GM18868 (cell line): ENCODE data around the gene PARVB.
"Not testable (repeated sequence)": the region's sequence is repeated elsewhere in the genome, so short reads cannot be mapped to it uniquely, and the experiment has no call there.

ENCODE experiments used
- ATAC-seq: cut with Tn5 transposase; IDR thresholded peaks from one replicate; pipeline ENCODE4 v1.9.1; 2021; ENCODE audit warnings: mild to moderate bottlenecking, moderate library complexity; ENCODE audit not compliant: unreplicated experiment

Gene PARVB

GRCh38 chr22:44103735-44104480 lies 79.8 kb downstream of the PARVB start:
- ATAC-seq = no peak

GRCh38 chr22:44107340-44107739 lies 83.2 kb downstream of the PARVB start:
- ATAC-seq = no peak

- ATAC-seq = no peak
These were observed 84.0 kb downstream of the PARVB start for GRCh38 chr22:44108076-44108475.

- ATAC-seq = no peak
These were observed 84.8 kb downstream of the PARVB start for GRCh38 chr22:44108806-44109385.

DNA sequence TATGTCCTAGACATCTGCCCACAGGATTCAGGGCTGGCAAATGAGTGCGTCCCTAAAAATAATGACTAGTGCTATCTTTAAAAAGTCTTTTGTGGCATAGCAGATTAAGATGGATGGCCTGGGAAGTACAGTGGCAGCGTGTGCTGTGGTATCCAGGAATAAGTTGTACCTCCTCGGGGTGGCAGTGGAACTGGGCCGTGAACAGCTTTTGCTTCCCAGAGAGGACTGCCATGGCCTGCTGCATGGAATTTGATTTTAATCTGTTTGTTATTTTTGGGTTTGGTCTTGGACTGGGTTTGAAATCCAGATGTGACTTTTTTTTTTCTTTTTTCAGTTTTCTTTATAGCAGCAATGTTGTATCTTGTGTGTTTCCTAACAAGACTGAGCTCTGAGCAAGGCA lies 85.3 kb downstream of the PARVB start:
- no peak for ATAC-seq

DNA sequence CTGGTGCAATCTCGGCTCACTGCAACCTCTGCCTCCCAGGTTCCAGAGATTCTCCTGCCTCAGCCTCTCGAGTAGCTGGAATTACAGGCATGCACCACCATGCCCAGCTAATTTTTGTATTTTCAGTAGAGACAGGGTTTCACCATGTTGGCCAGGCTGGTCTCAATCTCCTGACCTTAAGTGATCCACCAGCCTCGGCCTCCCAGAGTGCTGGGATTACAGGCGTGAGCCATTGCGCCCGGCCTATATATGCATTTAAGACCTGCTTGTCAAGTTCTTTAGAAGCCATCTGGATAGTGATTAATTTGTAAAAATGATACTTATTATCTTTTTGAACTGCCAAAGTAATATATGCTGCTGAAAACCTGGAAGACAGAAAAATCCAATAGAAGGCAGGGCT lies 86.6 kb downstream of the PARVB start:
- ATAC-seq = not testable (repeated sequence)

DNA sequence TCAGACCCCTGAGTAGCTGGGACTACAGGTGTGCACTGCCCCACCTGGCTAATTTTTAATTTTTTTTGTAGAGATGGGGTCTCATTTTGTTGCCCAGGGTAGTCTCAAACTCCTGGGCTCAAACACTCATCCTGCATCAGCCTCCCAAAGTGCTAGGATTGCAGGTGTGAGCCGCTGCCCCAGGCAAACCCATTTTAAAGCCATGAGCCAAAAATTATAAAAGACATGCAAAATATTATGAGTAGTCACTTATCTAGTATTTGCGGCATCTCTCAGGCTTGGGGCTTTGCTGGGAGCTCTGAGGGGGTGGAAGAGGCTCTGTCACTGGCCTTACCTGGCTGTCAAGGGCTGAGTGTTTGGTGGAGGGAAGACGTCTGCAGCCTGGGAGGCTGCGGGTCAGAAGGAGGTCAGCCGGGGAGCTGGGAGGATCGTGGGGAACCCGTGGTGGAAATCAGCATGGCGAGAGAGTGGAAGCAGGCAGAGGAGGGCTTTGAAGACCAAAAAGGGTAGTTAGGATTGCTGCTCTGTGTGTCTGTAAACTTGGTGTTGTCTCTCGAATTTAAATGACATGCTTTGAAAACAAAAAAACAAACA lies 87.6 kb downstream of the PARVB start:
- no peak for ATAC-seq

DNA sequence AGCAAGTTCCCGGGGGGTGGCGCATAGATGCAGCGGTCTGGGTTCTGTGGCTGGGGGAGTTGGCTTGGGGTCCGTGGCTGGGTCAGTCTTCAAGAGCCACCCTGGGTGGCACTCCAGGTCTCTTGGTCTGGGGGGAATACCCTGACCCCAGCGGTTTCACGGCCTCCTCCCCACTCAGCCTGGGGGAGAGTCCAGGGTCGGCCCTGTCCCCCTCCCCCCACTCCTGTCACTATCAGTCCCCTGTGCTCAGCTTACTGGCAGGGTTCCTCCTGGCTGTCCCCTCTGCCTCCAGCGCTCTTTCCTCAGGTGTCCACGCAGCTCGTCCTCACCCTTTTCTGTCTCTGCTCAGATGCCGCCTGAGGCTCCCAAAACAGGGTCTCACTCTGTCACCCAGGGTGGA lies 88.1 kb downstream of the PARVB start:
- ATAC-seq = no peak

DNA sequence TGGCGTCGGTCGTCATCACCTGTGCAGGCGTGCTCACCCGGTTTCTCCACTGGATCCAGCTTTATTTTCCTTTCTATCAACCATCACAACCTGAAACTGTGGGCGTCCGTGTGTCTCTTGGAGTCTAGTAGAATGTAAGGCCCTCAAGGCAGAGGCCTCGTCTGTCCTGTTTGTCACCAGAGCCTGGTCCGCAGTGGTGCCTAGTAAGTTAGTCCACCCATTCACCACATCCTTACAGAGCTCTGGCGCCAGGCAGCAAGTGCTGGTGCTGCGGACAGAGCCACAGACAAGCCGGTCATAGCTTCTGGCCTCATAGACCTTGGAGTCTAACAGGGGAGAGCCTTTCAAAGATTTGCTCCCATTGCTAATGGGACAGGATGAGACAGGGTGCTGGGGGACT lies 92.2 kb downstream of the PARVB start:
- ATAC-seq = no peak

DNA sequence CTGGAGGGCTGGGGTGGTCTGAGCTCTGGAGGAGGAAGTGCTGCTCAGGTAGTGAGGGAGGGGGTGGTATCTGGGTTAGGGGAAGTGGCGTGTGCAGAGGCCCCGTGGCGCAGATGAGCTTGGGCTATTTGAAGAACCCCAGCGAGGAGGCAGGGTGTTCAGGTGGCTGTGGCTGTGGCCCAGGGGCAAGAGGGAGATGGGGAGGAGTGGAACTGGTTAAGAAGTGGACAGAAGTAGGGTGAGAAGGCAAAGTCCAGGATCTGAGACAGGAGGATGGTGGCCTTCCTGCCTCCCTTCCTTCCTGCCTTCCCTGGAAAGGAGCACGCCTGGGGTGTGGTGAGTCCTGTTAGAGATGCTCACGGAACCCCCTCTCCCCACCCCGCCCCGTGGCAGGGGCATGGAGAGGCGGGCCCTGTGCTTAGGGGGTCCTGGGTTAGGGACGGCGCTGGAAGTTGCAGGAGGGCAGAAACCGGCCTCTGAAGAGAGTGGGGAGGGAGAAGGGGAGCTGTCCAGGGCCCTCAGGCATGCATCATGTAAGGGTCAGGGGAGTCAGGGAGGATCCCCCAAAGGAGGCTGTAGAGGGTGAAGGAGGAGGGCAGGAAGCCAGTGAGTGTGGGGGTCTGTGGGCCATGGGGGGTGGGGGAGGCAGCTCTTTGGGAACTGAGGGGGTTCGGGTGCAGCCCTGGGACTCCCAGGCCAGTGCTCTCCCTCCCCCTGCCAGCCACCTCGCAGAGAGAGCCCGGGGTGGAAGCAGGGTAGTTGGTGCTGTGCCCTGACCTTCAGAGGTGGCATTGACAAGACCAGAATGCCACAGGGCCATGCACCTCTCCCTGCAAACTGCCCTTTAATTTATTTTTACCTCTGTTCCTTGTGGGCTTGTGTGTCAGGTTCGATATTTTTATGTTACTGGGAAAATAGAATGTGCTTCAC lies 92.9 kb downstream of the PARVB start:
- no peak for ATAC-seq

DNA sequence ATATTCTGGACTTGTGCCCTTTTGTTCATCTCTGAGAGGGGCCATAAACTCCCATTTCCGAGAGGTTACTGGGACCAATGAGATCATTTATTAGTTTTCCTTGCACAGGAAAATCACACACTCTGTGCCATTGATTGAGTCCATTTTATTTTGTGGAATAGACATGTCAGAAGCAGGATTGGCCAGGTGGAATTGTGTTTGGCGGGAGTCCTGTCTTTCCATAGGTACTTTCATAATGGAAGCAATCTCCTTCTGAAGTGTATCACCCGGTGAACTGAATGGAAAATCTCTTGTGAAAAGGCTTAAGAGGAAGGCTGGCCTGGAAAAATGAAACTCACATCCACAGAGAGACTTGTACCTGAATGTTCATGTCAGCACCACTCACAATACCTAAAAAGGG lies 93.6 kb downstream of the PARVB start:
- ATAC-seq = no peak

DNA sequence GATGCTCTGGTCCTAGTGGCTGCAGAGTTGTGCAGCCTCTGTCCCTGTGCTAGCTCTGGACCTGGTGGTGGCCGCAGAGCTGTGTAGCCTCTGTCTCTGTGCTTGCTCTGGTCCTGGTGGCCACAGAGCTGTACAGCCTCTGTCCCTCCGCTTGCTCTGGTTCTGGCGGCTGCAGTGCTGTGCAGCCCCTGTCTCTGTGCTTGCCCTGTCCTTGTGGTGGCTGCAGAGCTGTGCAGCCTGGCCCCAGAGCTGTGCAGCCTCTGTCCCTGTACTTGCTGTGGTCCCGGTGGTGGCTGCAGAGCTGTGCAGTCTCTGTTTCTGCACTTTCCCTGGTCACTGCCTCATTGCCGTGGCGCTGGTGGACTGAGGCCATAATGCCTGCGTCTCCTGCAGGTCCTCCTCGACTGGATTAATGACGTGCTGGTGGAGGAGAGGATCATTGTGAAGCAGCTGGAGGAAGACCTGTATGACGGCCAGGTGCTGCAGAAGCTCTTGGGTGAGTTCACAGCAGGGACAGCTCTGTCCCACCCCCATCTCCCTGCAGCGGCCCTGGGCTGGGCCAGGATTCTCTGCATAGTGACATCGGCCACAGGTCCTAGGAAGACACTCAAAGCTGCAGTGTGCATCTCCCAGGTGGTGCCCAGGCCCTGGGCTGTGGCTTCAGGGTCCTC lies 94.7 kb downstream of the PARVB start:
- ATAC-seq = no peak

DNA sequence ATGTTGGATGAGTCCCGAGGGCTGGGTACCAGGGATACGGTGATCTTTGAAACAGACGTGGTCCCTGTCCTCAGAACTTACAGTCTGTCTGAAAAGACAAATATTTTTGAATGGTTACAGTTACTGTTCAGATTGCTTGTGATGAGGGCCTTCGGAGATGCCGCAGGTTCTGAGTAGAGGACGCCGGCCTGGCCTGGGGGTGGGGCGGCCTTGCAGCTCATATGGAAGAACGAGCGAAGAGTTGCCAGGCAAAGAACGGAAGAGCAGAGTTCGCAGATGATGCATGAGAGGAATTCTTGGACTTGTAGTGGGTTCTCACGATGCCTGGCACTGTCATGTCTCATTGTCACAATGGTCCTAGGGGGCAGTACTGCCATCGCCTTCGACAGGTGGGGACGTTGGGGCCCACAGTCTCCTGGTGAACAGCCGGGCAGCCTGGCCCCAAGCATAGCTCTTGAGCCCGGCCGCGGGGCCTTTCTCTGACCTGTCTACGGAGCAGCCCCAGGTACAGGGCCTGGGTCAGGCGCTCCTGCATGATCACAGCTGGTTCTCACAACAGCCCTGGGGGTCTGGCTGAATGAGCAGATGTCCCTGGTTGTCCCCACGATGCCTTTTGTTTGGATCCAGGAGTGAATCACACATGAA lies 95.7 kb downstream of the PARVB start:
- ATAC-seq = no peak

DNA sequence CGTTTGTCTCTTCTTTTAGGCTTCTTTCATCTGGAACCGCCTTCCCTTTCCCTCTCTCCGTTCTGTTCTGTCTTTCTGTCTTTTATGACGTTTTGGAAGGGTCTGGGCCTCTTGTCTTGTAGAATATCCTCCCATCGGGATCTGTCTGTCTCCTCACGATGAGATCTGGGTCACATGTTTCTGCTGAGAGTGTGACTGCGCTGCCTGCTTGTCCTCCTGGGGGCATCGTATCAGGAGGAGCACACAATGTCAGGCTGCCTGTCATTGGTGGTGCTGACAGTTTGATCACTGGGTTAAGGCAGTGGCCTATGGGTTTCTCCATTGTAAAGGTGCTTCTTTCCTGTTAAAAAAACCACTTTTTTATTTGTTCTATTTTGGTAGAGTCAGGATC lies 96.2 kb downstream of the PARVB start:
- no peak for ATAC-seq

DNA sequence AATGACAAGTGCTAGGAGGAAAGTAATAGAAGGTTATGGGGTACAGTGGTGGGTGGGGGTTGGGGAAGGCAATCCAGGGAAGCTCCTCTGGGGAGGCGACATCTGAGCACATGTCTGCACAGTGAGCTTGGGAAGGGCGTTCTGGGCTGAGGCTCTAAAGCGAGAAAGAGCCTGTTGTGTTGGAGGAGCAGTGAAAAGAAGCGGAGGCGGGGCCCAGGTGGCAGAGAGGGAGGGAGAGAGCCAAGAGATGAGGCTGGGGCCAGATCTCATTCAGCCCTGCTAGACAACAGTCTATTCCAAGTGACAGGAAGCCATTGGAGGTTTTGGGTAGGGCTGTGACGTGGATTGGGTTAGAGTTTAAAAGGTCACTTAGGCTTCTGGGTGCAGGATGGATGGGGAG lies 101.3 kb downstream of the PARVB start:
- no peak for ATAC-seq

- no peak for ATAC-seq
These were observed 102.7 kb downstream of the PARVB start for GRCh38 chr22:44126807-44127206.

- ATAC-seq = no peak
These were observed 103.3 kb downstream of the PARVB start for GRCh38 chr22:44127356-44127755.

DNA sequence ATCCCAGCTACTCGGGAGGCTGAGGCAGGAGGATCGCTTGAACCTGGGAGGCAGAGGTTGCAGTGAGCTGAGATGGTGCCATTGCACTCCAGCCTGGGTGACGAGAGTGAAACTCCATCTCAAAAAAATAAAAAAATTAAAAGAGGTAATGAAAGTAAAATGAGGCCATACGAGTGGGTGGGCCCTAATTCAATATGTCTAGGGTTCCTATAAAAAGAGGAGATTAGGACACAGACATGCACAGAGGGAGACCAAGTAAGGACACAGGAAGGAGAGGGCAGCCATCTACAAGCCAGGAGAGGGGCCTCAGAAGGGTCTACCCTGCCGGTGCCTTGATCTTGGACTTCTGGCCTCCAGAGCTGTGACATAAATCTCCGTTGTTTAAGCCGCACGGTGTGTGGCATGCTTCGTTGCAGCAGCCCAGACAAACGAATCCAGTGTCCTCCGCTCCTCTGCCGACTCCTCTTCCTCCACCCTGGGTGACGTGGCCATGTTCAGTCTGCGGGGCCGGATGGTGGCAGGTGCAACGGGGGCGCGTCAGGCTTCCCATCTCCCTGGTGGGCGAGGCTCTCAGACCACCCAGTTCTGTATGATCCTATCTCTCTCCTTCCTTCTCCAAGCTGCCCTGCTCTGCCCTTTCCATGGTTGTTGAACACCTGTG lies 105.0 kb downstream of the PARVB start:
- ATAC-seq = no peak

DNA sequence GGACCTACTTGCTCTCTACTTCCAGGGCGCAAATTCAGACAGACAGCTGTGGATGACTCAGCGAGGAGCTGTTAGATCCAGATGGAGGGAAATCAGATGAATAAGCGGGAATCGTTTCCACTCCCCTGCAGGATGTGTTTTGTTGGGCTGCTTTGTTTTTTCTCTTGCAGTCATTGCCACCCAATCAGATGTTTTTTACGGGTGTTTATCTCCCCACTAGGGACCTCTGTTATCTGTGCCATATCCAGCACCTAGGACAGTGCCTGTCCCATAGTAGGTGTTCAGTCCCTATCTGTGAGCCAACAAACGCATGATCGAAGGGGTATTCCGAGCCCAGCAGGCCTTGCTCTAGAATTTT lies 105.5 kb downstream of the PARVB start:
- no peak for ATAC-seq
